NOMO-1 treated with dmso at 0.1 percent for 144 hours (cell line): ENCODE results near the gene RAB29.

Source experiments
- DNase-seq: peaks from one replicate; lab custom pipeline; 2025; ENCODE audit not compliant: unreplicated experiment; lab: John Stamatoyannopoulos, UW

The RAB29 gene

GRCh38 chr1:205766038-205766437 lies 9.2 kb downstream of the RAB29 start:
- no peak for DNase-seq

DNA sequence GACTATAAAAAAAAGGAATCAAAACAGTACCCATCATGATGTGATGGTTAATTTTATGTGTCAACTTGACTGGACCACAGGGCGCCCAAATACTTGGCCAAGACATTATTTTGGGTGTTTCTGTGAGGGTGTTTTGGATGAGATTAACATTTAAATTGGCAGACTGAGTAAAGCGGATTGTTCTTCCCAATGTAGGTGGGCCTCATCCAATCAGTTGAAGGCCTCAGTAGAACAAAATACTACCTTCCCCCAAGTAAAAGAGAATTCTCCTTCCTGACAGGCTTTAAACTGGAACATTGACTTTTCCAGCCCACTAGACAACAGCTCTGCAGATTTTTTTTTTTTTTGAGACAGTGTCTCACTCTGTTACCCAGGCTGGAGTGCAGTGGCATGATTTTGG lies 10.7 kb downstream of the RAB29 start:
- no peak for DNase-seq

- no peak for DNase-seq
Observed at GRCh38 chr1:205763980-205764379, 11.3 kb downstream of the RAB29 start.

DNA sequence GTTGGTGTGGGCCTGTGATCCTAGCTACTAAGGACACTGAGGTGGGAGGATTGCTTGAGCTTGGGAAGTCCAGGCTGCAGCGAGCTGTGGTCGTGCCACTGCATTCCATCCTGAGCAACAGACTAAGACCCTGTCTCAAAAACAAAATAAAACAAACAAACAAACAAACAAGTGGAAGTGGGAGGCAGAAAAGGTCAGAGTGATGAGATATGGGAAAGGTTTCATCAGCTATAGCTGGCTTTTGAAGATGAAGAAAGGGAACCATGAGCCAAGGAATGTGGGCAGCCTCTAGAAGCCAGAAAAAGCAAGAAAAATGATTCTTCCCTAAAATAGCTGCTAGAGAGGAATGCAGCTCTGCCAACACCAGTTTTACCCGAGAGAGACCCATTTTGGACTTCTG lies 14.7 kb downstream of the RAB29 start:
- DNase-seq: no peak

- no peak for DNase-seq
Observed at GRCh38 chr1:205756552-205756951, 18.7 kb downstream of the RAB29 start.

DNA sequence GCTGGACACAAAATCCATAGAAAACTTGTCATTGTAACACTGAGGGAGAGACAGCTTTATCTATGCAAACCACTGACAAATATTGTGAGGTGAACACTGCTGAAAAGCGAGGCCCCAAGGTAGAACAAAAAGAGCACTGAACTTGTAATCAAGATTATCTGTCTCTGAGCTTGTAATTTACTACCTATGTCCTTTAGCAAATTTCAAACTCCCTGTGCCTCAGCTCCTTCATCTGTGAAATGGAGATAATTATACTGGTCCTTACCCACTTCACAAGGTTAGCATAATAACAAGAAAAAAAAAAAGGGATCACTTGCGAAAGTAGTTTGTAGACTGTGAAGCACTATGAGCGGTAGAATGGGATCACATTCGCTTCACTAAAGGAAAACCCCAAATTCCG lies 20.4 kb downstream of the RAB29 start:
- DNase-seq: no peak

GRCh38 chr1:205751036-205751651 lies 24.1 kb downstream of the RAB29 start:
- DNase-seq: no peak

DNA sequence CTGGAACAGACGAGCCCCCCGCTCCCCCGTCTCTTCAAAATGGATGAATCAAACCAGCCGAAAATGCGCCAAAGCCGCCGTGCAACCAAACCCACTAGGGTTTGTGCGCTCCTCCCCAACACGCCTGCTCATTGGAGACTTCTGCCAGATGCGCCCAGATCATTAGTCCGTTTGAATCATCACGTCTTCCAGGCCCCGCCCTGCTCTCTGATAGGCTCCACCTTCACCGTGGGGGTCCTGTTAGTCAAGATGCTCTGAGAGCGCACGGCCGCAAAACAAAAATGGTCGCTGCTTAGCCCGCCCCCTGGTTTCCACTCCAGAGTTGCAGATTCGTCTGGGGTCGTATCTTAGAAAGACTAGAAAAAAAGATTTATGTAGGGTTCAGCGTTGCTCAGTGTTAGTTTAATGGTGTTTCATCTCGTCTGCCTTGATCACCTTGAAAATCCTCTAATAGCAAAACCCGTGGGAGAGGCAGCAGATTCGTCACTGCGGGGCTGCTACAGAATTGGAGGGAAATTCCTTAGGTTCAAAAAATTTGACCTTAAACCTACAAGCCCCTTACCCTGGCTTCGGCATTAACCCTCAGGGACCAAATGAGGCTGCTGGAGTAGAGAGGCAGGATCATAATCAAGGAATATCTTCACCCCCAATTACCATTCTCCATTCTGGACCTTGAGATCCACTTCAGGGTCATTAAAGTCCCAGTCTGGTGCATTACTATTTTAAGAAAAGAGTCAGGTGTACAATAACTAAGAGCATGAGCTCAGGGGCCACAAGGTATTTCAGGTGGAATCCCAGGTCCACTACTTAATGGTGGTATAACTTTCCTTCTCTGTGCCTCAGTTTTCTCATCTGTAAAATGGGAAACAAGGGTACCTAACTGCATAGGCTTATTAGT lies 24.9 kb downstream of the RAB29 start, which contains the start of gene NUCKS1:
NUCKS1 (minus strand) TSS at position 45 of the 898 bp plus-strand sequence. CDS start 209 bp downstream, outside the sequence.
- DNase-seq: peak; percentile 98

DNA sequence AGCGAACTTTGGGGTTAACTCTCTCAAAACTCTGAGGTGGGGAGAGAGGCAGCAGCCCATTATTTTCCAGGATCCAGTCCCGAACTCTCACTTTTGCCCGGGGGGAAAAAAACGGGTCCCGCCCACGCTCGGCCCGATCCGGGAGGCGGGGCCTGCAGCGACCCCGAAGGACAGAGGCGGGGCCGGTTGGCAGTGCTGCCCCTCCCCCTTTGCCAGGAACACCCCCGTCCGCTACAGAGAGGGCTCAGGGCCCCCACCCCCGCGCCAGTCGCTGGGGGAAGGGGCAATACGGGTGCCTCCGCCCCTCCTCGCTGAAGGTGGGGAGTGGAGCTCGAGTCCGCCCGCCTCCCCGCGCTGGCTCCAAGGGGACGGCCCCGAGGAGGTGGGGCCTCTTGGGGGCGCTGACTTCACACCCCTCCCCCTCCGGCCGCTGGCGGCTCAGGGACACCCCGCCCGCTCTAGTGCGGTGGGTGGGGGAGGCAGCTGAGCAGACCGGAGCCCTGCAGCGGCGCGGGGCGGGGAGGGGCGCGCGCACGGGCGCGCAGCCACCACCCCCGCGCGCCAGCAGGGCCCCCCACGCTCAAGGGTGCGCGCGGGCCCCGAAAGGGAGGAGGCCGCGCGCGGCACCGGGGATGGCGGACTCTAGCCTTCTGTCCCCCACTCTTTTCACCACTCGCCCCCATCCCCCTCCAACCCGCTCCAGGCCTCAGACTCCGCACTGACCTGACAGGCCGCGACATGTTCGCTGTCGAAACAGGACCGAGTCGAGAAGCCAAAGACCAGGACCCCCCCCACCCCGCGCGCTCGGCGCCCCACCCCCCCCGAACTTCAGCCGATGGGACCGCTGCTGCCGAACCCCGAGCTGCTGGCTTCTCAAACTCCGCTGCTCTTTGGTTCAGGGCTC lies 25.8 kb downstream of the RAB29 start:
- peak; percentile 91 for DNase-seq

GRCh38 chr1:205748403-205749233 lies 26.7 kb downstream of the RAB29 start:
- peak; percentile 51 for DNase-seq

DNA sequence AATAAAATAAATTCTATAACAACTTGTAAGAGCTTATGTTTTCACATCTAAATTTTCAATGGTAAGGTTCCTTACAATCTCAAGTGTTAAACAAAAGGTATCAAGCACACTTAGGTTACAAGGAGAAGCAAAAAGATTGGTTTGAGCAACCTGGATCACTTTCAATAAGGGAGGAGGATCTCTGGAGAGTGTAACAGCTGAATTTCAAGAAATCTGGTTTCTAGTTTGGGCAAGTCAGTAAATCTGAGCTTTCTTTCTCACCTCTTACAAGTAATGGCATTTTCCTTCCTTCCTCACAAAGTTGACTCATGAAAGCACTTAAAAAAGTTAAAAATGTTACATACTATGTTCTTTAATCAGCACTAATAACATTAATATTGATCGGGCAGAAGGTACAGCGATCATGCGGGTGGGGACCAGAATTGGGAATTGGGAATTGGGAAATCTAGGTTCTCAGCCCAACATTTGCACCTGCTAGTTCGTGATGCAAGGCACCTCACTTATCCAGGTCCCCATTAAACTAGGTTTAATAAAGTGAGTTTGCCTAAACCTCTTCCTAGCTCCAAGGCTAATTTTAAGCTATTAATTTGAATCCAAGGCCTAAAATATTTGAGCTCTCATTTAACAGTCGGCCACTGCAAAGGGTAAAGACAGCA lies 28.4 kb downstream of the RAB29 start:
- no peak for DNase-seq

- DNase-seq: no peak
Observed at GRCh38 chr1:205744403-205744802, 30.9 kb downstream of the RAB29 start.

GRCh38 chr1:205743977-205744376 lies 31.3 kb downstream of the RAB29 start:
- no peak for DNase-seq

DNA sequence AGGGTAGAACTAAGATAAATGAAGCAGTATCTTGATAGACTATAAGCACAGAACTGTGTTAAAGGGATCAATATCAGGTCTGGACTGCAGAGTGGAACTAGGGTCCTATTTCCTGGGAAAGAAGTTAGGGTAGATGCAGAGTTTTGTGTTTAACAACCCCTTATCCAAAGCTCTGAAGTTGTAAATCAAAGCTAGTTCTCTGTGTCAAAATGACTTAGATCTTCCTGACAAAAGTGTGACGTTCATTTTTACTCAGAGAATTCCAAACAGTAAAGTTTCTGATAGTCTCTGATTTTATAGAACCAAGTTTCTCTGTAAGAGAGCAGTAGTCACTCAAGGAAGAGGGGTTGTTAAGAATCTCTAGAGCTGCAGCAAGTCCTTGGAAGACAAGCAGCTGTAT lies 33.6 kb downstream of the RAB29 start:
- no peak for DNase-seq

GRCh38 chr1:205739348-205740160 lies 35.7 kb downstream of the RAB29 start:
- no peak for DNase-seq

DNA sequence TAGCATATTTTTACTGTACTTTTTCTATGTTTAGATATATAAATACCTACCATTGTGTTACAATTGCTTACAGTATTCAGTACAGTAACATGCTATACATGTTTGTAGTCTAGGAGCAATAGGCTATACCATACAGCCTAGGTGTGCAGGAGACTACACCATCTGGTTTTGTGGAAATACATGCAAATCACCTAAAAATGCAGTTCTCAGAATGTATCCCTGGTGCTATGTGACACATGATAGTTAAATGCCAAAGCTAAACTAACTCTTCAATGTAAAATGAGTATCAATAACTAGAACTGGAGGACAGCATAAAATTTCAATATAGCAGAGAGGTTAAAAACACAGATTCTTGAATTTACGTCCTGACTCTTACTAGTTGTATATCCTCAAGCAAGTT lies 40.1 kb downstream of the RAB29 start:
- no peak for DNase-seq

DNA sequence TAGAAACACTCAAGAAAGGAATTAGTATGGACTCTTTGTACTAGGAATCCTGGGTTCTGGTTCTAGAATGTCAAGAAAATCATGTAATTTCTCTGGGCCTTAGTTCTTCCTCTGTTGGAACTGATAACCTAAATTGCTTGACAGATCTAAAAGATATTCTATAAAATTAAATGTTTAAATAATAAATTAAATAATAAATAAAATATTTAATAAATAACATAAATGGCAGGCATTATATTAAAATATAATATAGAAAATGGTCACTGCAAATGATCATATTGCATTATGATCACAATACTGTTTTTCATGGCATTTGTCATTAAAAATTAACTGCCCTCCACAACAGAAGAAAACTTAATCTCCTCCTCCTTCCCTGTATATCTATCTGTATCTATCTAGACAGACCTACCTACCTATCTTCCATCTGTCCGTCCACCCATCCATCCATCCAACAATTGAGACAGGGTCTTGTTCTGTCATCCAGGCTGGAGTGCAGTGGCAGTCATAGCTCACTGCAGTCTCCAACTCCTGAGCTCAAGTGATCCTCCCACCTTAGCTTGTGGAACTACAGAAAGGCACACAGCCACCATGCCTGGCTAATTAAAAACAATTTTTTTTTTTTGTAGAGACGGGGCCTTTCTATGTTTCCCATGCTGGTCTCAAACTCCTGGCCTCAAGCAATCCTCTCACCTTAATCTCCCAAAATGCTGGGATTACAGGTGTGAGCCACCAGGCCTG lies 41.7 kb downstream of the RAB29 start:
- no peak for DNase-seq

DNA sequence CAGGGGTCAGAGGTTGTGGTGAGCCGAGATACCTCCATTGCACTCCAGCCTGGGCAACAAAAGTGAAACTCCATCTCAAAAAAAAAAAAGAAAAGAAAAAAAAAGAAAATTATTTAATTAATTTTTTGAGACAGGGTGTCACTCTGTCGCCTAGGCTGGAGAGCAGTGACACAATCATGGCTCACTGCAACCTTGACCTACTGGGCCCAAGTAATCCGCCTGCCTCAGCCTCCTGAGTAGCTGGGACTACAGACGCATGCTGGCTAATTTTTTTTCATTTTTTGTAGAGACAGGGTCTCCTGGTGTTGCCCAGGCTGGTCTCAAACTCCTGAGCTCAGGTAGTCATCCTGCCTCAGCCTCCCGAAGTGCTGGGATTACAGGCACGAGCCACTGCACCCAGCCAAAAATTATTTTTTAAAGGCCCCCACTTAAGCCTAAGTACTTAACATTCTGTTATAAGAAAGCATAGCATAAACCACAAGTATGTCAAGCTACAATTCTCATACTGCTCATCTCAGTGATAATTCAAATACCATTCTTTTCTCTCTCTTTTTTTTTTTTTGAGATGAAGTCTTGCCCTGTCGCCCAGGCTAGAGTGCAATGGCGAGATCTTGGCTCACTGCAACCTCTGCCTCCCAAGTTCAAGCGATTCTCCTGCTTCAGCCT lies 45.2 kb downstream of the RAB29 start:
- no peak for DNase-seq
